GM21390 (cell line): ENCODE results near the gene GIGYF2.

ENCODE experiments used
- ATAC-seq: cut with Tn5 transposase; IDR thresholded peaks from one replicate; pipeline ENCODE4 v1.9.1; 2021; ENCODE audit not compliant: unreplicated experiment

The GIGYF2 gene

DNA sequence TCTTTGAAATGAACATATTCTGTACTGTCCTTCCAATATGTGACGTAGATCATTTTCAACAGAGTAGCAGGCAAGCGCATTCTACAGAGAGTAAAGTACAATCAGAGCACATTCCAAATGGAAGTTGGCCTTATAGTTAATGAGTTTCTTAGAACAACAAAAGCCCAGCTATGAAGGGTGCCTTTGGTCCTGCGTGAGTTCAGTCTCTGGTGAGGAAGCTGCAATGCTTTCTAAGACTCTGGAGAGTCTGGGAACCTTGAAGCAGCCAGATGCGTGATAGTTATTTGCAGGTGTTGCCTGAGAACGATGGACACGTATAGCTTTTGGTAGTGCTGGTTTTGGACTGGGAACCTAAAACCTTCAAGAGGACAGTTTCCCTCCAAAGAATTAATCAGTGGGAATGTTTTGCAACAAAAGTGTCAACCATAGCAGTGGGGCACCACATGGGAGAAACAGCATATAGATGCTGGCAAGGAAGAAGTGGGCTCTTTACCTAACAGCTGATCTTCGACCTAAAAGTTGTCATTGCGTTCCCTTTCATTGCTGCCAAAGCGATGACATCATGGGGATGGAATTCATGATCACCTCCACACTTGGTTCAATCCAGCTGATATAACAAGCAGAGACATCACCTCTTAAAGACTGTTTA, 163.6 kb downstream of the GIGYF2 start:
- ATAC-seq, result no peak

DNA sequence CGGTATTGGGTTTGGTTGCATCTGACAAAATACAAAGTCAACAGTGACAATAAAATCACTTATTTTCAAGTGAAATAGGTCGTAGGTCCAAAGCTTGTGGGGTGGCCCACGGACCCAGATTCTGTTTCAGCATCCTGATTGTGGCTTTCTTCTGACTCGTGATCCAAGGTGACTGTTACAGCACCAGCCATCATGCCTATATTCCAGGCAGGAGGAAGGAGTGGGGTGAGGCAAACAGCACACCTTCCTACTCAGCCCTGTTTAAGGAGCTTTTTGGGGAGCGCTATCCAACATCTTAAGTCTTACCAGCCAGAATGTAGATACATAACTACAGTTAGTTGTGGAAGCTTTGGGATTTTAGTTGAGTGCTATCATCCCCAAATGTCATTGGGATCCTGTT, 164.2 kb downstream of the GIGYF2 start:
- no peak for ATAC-seq

DNA sequence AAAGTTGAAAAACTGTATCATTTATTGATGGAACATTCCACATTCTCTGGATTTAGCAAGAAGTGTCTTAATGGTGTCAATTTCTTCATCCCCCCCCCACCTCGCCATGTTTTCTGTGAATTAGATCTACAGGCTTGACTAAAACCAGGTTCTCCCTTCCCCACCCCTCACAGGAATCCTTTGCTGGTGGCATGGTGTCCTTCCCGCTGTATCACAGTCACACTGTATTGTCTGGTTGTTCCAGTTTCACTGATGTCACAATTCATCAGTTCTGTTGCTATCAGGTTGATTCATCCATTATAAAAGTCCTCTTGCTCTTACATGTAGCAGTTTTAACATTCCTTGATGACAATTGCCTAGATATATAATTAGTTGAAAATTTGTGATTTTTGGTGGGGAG, 166.9 kb downstream of the GIGYF2 start:
- ATAC-seq, result no peak

DNA sequence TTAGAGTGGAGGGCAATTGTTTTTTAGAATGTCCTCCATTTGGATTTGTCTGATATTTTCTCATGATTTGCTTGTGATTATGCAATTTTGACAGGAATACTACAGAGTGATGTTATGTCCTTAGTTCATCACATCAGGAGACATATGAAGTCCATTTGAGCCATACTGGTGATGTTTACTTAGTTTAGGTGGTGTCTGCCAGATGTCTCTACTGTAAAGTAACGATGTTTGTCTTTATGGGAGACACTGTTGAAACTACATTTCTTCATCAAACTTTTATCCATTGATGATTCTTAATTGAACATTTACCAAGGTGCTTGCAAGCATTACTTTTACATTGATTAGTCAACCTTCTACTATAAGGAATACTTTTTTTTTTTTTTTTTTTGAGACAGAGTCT, 168.0 kb downstream of the GIGYF2 start:
- ATAC-seq, result no peak

DNA sequence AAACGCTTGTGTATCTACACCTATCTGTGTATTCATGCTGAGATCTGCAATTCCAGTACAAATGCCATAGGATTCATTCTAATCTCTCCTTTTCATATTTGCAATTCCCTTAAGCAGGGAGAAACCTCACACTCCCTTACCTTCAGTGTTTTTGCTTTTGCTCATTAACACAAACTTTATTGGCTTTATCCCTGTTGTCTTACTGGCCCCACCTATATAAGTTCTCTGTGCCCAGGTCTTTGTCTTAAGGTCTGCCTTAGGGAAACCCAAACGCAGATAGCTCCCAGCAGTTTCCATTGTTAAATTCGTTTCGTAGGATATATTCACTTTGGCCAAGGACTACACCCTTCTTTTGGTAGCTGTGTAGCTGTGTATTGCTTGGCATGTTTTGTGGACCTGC, 169.0 kb downstream of the GIGYF2 start:
- no peak for ATAC-seq

DNA sequence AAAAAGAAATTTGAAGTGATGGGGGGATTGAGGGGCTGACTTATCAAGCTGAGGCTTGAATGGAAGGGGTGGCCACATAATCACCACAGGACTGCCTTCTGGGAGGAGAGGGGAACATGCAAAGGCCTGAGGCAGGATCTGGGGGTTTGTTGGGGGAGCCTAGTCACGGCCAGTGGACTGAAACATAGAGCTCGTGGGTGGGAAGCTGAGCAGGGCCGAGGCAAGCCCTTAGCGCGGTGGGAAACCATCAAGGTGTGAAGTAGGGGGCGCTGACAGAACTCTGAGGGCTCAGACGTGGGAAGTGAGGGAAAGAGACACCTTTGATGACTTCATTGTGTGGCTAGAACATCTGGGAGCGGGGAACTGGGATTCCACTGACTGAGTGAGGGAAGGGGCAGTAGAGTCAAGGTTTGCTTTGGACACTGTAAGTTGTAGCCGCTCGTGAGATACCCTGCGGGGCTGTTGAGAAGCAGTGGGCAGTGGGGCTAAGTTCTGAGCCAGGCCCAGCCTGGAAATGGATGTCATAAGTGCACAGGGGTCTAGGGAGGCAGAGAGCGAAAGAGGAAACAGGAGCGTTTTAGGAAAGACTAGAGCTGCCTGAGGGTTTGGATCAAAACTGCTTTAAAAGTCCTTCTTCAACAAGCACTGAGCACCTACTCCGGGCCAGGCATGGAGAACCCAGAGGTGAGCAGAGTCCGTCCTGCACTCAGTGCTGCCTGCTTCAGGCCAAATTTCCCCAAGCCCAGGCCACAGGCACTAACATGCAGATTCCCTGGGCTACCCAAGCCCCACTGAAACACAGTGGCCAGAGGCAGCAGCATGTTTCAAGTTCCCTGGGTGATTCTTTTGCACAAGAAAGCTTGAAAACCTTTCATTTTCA, 172.2 kb downstream of the GIGYF2 start:
- ATAC-seq, result no peak

DNA sequence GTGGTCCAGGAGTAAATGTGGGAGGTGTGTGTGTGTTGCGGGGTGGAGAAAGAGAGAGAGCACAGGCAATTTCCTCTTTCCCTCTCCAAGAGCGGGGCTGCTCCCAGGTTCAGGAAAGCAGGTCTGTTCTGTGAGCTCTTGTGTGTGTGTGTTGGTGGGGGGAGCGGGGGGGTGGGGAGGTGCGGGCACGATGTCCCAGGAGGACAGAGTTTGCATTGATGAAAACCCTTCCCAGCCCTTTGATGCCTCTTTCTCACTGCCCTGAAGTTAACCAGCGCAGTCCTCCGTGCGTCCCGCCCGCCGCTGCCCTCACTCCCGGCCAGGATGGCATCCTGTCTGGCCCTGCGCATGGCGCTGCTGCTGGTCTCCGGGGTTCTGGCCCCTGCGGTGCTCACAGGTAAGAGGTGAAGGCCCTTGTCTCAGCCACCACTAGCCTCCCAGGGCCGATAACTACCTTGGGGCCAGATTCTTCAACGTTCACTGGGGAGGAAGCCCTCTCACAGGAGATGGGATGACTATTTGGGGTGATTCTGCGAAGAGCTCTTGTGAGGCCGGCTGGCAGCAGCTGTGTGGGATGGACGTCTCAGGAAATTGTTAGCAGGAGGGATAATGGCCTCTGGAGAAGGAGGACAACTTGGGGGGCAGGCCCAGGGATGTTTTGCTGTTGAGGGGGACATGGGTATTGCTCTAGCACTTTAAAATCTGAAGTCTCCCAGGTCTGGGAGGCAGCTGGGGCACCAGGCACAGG, 173.1 kb downstream of the GIGYF2 start, which contains the start of gene SNORC:
Gene SNORC, plus strand, starts transcription at position 247 of the 748 bp plus-strand sequence. Its CDS starts 78 bp downstream, at position 325.
- ATAC-seq, result no peak

DNA sequence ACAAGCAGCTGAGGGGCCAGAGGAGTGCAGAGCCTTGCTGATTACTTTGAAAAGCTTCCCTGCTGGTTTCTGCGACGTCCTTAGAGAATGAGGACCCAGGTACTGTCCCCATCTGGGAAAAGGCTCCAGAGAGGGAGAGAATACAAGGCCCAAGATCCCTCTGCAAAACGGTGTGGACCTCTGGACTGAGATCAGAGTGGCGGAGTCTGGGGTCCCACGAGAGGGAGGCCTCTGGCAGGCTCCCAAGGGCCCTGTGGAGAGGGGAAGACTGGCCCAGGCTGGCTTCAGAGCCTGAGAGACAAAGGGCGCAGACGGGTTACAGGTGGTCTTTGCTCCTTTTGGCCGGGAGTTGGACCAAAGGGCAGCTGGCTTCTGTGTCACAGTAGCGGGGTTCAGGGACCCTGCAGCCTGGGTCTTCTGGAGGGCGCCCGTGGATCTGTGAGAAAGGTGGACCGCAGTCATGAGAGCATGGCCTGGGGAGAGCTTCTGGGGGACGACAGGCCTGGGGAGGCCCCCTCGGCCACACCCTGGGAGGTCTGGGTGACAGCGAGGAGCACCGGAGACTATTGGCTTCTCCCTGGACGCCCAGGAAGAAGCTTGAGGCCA, 173.7 kb downstream of the GIGYF2 start:
- ATAC-seq, result no peak

DNA sequence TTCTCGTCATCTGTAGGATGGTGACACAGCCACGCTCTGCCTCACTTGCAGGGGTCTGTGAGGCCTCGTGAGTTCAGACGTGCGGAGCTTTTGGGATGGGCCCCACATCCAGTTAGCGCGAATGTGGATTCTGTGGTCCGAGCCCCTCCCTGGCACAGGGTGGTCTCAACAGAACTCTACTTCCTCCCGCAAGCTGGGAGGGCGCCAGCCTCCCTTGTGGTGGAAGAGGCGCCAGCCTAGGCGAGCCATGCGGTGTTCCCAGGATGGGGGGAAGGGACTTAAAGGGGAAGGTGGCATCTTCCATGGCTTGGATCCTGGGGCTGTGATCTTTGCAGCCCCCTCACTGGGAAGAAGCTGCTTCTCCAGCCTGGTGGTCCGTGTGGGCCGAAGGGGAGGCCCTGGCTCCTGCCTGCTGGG, 174.3 kb downstream of the GIGYF2 start:
- ATAC-seq, result no peak

DNA sequence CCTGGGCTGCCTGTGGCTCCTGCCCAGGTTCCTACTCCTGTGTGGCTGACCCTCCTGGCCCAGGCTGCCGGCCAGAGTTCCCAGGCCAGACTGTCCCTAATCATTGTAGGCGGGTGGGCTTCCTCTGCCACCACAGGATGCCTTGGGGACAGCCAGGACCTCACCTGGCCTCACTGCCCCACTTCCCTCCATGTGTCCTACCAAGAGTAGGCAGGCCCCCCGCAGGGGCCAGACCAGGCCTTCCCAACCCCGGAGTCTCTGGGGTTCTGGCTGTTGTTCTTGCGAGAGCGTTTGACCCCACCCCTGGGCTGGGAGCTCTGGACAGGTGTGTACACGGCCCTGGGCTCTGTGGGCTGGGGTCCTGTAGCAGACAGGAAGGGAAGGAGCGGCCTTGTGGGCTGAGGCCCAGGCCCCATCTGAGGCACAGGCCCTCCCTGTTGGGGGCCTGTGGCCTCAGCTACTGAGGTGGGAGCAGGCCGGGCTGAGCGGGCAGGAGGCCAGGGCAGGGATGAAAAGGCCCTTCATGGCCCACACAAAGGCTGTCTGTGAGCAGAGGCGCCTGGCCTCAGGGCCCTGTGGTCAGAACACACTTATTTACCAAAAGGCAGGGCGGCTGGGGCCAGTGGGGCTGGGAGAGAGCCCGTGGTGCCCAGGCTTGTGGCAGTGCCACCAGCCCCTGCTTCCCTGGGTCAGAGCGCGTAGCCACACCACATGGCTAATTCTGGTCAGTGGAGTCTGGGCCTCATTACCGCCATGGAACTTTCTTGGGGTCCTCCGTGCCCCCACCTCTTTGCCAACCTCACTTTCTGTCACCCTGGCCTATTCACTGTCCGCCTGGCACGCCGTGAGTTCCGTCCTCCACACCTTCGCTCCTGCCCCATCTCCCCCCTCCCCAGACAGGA, 175.0 kb downstream of the GIGYF2 start:
- ATAC-seq, result no peak

DNA sequence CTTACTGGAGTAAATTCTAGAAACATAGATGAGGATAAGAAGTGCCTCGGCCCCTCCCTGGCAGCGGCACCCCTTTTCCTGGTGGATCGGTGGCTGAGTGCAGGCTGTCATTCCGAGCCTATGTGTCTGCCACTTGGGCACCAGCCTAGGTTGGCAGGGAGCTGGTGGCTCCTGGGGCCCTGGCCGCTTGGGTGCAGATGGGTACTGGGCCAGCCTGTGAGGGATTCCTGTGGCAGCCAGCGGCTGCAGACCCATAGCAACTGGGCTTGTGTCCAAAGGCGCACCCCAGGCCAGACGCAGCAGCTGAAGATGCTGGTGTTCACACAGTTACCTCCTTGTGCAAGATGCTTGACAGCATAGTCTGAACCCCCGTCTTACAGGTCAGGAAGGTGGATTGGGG, 175.7 kb downstream of the GIGYF2 start:
- ATAC-seq, result no peak

DNA sequence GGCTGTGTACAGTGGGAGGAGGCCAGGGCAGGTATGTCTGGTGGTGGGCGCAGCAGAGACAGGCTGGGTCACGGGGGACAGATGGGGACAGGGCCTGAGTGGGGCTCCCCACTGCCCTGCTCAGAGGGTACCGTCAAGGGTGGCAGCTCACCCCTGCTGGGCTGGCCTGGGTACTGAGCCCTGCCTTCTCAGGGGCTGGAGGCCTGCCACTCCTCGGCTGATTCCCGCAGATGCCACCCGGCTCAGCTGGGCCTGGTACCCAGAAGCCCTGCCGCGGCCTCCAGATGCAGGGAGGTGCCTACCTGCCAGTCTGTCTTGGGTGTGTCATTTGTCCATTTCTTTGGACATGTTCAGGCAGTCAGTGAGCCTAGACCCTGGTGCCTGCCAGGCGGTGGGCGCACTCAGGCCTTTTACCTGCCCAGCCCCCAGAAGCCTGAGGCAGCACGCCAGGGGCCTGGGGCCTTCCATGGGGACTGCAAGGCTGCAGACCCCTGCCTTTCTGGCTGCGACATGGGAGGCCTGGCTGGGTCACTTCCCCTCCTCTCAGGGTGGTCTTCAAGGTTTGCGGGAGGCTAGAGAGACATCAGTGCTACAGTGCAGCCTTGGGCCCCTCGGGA, 176.3 kb downstream of the GIGYF2 start:
- ATAC-seq, result no peak

DNA sequence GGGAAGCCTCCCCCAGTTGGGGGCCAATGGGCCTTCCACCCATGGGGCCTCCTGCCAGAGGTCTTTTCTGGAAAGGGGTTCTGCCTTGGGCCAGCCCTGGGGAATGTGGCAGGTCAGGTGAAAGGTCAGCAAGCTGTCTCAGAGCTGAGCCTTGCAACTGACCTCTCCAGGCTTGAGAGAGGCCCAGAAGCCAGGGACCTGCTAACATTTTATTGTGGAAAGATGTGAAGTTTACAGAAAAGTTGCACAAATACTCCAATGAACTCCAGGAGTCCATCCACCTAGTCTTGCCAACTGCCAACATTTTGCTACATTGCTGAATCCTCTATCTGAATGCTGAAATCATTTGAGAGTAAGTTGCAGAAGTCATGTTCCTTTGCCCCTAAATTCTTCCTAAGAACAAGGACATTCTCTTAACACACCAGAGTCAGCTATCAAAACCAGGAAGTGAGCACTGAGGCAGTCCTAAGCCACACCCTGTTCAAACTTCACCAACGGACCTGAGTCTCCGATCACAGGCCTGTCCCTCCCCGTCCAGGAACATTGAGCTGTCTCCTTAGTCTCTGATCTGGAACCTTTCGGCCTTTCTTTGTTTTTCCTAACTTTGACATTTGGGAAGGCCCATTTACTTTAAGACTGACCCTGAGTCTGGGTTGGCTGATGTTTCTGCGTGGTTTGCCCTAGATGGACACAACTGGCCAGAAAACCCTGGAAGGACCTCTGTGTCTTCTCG, 176.9 kb downstream of the GIGYF2 start:
- no peak for ATAC-seq

DNA sequence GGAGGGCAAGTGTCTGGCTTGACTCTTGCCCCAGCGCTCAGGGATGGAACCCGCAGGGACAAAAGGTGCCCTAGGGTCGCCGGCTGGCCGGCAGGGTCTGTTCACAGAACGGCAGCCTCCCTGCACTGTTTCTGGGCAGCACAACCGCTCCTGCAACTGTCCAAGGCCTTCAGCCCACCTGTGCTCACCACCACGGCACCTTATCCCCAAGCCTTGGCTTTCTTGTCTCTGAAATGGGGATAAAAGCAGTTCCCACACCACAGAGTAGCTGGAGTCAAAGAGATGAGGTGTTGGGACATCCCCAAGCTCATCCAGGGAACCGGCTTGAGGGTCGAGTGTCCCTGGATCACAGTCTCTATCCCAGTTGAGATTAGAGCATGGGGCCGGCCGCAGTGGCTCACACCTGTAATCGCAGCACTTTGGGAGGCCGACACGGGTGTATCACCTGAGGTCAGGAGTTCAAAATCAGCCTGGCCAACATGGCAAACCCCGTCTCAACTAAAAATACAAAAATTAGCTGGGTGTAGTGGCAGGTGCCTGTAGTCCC, 177.6 kb downstream of the GIGYF2 start:
- ATAC-seq, result no peak

DNA sequence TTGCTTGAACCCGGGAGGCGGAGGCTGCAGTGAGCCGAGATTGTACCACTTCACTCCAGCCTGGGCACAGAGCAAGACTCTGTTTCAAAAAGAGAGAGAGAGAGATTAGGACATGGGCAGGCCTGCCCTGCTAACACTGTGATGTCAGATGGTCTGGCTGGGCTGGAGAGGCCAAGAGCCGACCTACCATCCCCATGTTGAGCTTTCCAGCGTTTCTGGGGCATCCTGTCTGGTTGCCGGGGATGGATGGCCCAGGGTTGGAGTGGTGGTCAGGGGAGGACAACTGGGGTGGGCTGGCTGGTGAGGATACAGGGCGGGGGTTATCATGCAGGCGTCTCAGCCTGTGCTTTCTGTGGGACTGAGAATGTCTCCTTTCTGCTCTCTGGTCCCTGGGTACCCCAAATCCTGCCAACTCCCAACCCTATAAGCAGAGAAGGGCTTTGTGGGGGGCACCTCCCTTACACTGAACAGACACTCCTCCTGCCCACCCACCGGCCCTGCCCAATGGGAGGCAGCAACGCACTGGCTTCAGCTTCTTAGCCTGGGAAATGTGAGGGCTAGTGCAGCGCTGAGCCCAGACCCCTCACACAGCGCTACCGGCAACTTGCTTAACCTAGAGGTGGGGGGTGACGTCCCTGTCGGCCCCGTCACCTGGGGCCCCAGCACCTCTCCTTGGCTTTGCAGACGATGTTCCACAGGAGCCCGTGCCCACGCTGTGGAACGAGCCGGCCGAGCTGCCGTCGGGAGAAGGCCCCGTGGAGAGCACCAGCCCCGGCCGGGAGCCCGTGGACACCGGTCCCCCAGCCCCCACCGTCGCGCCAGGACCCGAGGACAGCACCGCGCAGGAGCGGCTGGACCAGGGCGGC, 178.4 kb downstream of the GIGYF2 start:
- no peak for ATAC-seq

DNA sequence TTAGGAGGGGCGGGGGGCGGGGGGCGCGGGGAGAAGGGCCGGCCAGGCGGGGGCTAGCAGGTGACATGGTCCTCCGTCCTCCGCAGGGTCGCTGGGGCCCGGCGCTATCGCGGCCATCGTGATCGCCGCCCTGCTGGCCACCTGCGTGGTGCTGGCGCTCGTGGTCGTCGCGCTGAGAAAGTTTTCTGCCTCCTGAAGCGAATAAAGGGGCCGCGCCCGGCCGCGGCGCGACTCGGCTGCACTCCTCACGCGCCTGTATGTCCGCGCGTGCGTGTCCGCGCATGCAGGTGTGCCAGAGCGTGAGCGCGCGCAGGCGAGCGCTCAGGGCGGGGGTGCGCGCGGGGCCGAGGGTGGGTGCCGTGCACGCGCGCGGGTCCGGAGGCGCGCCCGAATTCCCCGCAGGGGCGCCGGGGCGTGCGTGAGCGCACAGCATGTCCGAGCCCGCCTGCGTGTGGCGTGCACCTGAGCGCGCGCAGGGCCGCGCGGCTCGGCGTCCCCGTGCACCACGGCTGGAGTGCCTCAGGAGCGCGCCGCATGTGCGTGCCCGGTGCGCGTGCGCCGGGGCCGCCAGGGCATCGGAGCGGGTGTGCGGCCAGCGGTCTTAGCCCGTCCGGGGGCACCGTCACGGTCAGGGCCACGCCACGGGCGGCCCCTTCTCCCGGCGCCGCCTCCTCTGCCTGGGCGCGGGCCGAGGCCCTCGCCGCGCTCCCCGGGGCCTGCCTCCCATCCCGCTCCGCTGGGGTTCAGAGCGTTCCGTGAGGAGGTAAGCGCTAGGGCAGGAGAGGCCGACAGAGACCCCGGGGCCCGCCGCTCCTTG, 179.2 kb downstream of the GIGYF2 start:
- no peak for ATAC-seq

DNA sequence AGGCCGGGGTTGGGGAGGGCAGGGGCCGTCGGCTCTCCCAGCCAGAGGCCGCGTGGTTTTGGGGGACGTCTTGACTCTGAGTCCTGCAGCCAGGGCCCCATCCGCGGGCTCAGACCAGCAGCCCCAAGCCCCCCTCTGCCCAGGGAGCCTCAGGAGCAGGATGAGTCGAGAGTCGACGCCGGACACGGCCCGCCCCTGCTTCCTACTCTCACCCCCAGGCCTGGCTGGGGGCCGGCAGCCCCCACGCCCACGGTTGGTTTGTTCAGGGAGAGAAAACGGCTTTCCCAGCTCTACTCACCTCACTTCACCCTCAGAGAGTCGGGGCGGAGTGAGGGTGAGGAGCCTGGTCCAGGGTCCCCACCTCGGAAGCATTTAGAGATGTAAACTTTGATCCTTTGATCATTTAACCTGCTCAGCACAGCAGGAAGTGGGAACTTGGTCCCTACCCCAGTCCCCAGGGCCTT, 179.9 kb downstream of the GIGYF2 start:
- ATAC-seq, result no peak
